GM12891 (cell line): Measurements from ENCODE around the gene PREX1.

ENCODE experiments used
- PAX5 ChIP-seq: IDR thresholded peaks from 2 replicates; pipeline ENCODE4 v1.6.1; 2011; ENCODE audit warnings: low read length, moderate library complexity, mild to moderate bottlenecking; ENCODE audit not compliant: insufficient read depth, severe bottlenecking
- POLR2A ChIP-seq: IDR thresholded peaks from 2 replicates; pipeline ENCODE4 v1.6.1; 2011; ENCODE audit warnings: low read depth, low read length, control low read depth
- POLR2AphosphoS5 ChIP-seq: IDR thresholded peaks from 2 replicates; pipeline ENCODE4 v1.6.1; 2011; ENCODE audit warnings: low read depth, low read length, control low read depth
- POU2F2 ChIP-seq: IDR thresholded peaks from 2 replicates; pipeline ENCODE4 v1.6.1; 2011; ENCODE audit warnings: low read depth, mild to moderate bottlenecking, control low read depth, low read length, moderate library complexity
- SPI1 ChIP-seq: IDR thresholded peaks from 2 replicates; pipeline ENCODE4 v1.6.1; 2011; ENCODE audit warnings: low read depth, low read length, control low read depth

GRCh38 chr20:48791666-48792071 lies 36.1 kb downstream of the PREX1 start:
- TF ChIP-seq SPI1, result no peak
- no peak for TF ChIP-seq POLR2A
- no peak for TF ChIP-seq PAX5
- no peak for TF ChIP-seq POLR2AphosphoS5
- TF ChIP-seq POU2F2, result peak; percentile 58; the same call in 1 of the 2 replicates
